CD4-positive, alpha-beta T cell (primary cell): ENCODE measurements around the gene SLC8A3. TPM values are rescaled to one million over a fixed set of nuclear protein-coding genes. Genes with fewer than 3 reads are reported as not detected.

Experiments used
- ATAC-seq: fragments of 200-7000 bp; cut with Tn5 transposase; one replicate; pipeline ENCODE4 v1.10.0; 2022; ENCODE audit warnings: mild to moderate bottlenecking; ENCODE audit not compliant: poor library complexity
- CTCF ChIA-PET: fragments of 350-600 bp; sonication (Branson Sonifier 250); formaldehyde crosslinking; loops from one replicate; lab custom pipeline; 2021; ENCODE audit warnings: antibody characterized with exemption, inconsistent platforms; lab: Charles Lee
- POLR2A ChIA-PET: fragments of 350-600 bp; sonication (Branson Sonifier 250); formaldehyde crosslinking; loops from one replicate; lab custom pipeline; 2021; ENCODE audit warnings: antibody characterized with exemption, inconsistent platforms; lab: Charles Lee
- DNase-seq, 14 experiments: peaks; one replicate each; pipeline ENCODE4 v3.0.0-alpha.2; 2013 to 2020; ENCODE audit warnings: mixed read lengths in 2 of 14
- H3K27ac ChIP-seq, 2 donors: one replicate each; pipeline versions ENCODE4 v1.5.1 to v1.7.0; 2013; ENCODE audit warnings: low read length in 2 of 2, low read depth in 1 of 2, mild to moderate bottlenecking in 1 of 2
- H3K27me3 ChIP-seq, 2 experiments: 1 replicate in 1 of 2; 2 replicates in 1 of 2; pipeline versions ENCODE4 v1.6.1 to v1.7.0; 2013; ENCODE audit warnings: low read length in 2 of 2, control low read depth in 1 of 2, mild to moderate bottlenecking in 1 of 2, moderate library complexity in 1 of 2; ENCODE audit not compliant: insufficient read depth in 2 of 2, control insufficient read depth in 1 of 2
- H3K36me3 ChIP-seq: one replicate; pipeline ENCODE4 v1.6.1; 2013; ENCODE audit warnings: low read length, control low read depth; ENCODE audit not compliant: insufficient read depth
- H3K4me1 ChIP-seq: one replicate; pipeline ENCODE4 v1.6.1; 2013; ENCODE audit warnings: low read length, control low read depth; ENCODE audit not compliant: insufficient read depth
- H3K4me3 ChIP-seq: one replicate; pipeline ENCODE4 v1.5.1; 2013; ENCODE audit warnings: mild to moderate bottlenecking, low read length, moderate library complexity
- H3K9me3 ChIP-seq, 2 experiments: 1 replicate in 1 of 2; 2 replicates in 1 of 2; pipeline versions ENCODE4 v1.6.1 to v1.7.0; 2013; ENCODE audit warnings: low read length in 2 of 2, mild to moderate bottlenecking in 2 of 2, control low read depth in 1 of 2, moderate library complexity in 1 of 2; ENCODE audit not compliant: control insufficient read depth in 1 of 2, insufficient read depth in 1 of 2
- H3K27ac Mint-ChIP-seq: one replicate; pipeline ENCODE4 v1.8.0; 2020; ENCODE audit warnings: mixed read lengths
- H3K27me3 Mint-ChIP-seq: one replicate; pipeline ENCODE4 v1.8.0; 2021; ENCODE audit warnings: mixed read lengths
- H3K36me3 Mint-ChIP-seq: one replicate; pipeline ENCODE4 v1.8.0; 2021; ENCODE audit warnings: low read depth, mixed read lengths
- H3K4me1 Mint-ChIP-seq: one replicate; pipeline ENCODE4 v1.8.0; 2021; ENCODE audit warnings: low read depth, mixed read lengths
- H3K4me3 Mint-ChIP-seq: one replicate; pipeline ENCODE4 v1.8.0; 2020; ENCODE audit warnings: mild to moderate bottlenecking, mixed read lengths
- H3K9me3 Mint-ChIP-seq: one replicate; pipeline ENCODE4 v1.8.0; 2020; ENCODE audit warnings: mixed read lengths
- CTCF ChIP-seq: fragments of 200-600 bp; IDR thresholded peaks from one replicate; pipeline ENCODE4 v1.8.0; 2022; ENCODE audit warnings: antibody characterized with exemption, mild to moderate bottlenecking
- intact Hi-C, 2 experiments: fragments of 100-400 bp; cut with DNase I in 1 of 2; cut with micrococcal nuclease in 1 of 2; formaldehyde crosslinking; loops; one replicate each; pipeline versions ENCODE4 v1.15.1 to v1.9.0; 2023 to 2025; cut with DNase I, micrococcal nuclease
- total RNA-seq, 174 experiments: library from RNA in 2 of 174; stranded (reverse) in 2 of 174; gene quantifications; one replicate each; pipeline ENCODE4 v1.2.3 and lab custom pipeline; 2021 to 2026

Gene SLC8A3
- total RNA-seq, 2 experiments from 2014 or later: not detected

GRCh38 chr14:70067810-70068209 is 120.9 kb downstream of the SLC8A3 start:
- ATAC-seq: no peak
- TF ChIP-seq CTCF: no peak
- no peaks in the 10 kb centered on the region for H3K9me3 ChIP-seq
- H3K27me3 ChIP-seq: peaks cover 3 to 10% of the 10 kb centered on the region in 2 experiments
- no peak overlapping the region for H3K4me3 ChIP-seq
- H3K27me3 Mint-ChIP-seq: peaks cover 33% of the 10 kb centered on the region
- no peak for DNase-seq
- H3K4me1 Mint-ChIP-seq: no peaks in the 10 kb centered on the region
- H3K9me3 Mint-ChIP-seq: no peaks in the 10 kb centered on the region
- H3K27ac ChIP-seq: no peak overlapping the region
- H3K4me1 ChIP-seq: no peaks in the 10 kb centered on the region
- H3K4me3 Mint-ChIP-seq: no peak overlapping the region
- ChIA-PET POLR2A (no interaction called here), CTCF (no interaction called here)
- no peaks in the 10 kb centered on the region for H3K36me3 ChIP-seq
- intact Hi-C loops: no loop called here
- no peaks in the 10 kb centered on the region for H3K36me3 Mint-ChIP-seq
- H3K27ac Mint-ChIP-seq: no peak overlapping the region

GRCh38 chr14:70064136-70064865 is 124.5 kb downstream of the SLC8A3 start:
- ATAC-seq (no peak), DNase-seq (no peak)
- intact Hi-C loops: no loop called here
- H3K27ac ChIP-seq: no peak overlapping the region
- Mint-ChIP-seq H3K27ac (no peak overlapping the region), H3K27me3 (peaks cover 39% of the 10 kb centered on the region), H3K4me1 (no peaks in the 10 kb centered on the region), H3K36me3 (no peaks in the 10 kb centered on the region), H3K9me3 (no peaks in the 10 kb centered on the region), H3K4me3 (no peak overlapping the region)
- no peaks in the 10 kb centered on the region for H3K4me1 ChIP-seq
- CTCF ChIA-PET: no interaction called here
- TF ChIP-seq CTCF: no peak
- POLR2A ChIA-PET: no interaction called here
- peaks cover 3 to 6% of the 10 kb centered on the region in 2 experiments for H3K27me3 ChIP-seq
- H3K4me3 ChIP-seq: no peak overlapping the region
- H3K9me3 ChIP-seq: no peaks in the 10 kb centered on the region
- H3K36me3 ChIP-seq: no peaks in the 10 kb centered on the region

- ChIA-PET POLR2A (no interaction called here), CTCF (no interaction called here)
- Histone ChIP-seq H3K4me1 (no peaks in the 10 kb centered on the region), H3K27me3 (peaks cover 6 to 7% of the 10 kb centered on the region in 2 experiments), H3K4me3 (no peak overlapping the region), H3K36me3 (no peaks in the 10 kb centered on the region), H3K27ac (no peak overlapping the region), H3K9me3 (no peaks in the 10 kb centered on the region)
- Mint-ChIP-seq H3K4me1 (no peaks in the 10 kb centered on the region), H3K36me3 (no peaks in the 10 kb centered on the region), H3K9me3 (no peaks in the 10 kb centered on the region), H3K27me3 (peaks cover 53% of the 10 kb centered on the region), H3K4me3 (no peak overlapping the region), H3K27ac (no peak overlapping the region)
- intact Hi-C loops: no loop called here
- ATAC-seq (no peak), DNase-seq (no peak)
- TF ChIP-seq CTCF: no peak
Measured at GRCh38 chr14:70061108-70061507, 127.6 kb downstream of the SLC8A3 start.
